ENCODE measurements around the gene SBF2.

Gene SBF2

DNA sequence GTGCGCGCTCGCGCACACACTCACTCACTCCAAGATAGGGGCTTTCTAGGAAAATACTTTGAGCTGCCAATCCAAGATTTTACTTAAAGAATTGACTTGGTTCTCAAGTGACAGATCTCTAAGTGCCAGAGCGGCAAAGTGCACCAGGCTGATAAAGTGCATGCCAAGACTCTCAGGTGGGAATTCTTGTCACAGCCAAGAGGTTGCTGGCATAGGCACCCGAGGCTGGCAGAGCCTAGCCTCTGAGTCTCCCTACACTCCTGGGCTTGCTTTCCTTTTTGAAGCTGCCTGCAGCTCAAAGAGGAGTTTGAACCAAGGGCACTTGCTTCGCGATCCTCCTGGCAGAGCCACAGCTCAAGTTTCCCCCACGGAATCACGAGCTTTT is 8.3 kb upstream of the SBF2 start:
- no CpG with 5 or more reads among the region's 10 CpGs for WGBS, 2 donors (ENCODE audit: extremely low coverage in 2 of 2, insufficient read length in 2 of 2, insufficient replicate concordance in 1 of 2)

DNA sequence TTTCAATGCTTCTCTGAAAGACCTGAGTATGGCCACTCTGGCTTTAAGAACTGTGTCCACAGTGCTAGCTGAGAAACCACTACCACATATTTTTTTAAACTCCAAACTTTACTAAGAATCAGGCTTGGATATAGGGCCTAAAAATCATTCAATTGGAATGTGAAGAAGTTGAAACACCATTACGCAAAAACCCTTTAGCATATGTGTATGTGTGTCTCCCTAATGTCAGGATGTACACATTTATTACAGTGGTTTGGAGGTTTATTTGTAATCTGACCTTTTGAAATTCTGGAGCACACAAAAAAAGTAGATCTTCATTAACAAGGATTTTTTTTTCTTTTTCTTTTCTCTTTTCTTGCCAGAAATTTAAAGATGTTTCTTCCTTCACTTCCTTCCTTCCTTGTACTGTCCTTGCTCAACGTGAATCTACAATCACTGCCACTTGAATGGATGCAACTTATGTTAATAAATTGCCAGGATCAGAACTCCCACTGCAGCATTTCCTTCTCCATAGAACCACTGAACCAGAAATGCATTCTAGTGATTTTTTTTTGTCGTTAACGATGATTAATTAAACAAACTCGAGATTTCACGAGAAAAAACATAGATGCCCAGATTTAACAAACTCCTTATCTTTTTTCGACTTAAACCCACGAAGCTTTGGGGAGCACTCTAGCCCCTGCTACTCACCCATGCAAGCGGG is 7.8 kb upstream of the SBF2 start:
- Histone ChIP-seq H3K14ac (ENCODE audit: low read length) (no peak overlapping the region), H4K8ac (ENCODE audit: low read depth, low read length) (no peak overlapping the region), H2AFZ (ENCODE audit: low read length) (peak overlapping the region; percentile 97), H3K4me1 (ENCODE audit: control insufficient read depth in 2 of 2, insufficient read depth in 1 of 2, low read depth in 1 of 2, low read length in 2 of 2) (peaks cover 4 to 14% of the 10 kb centered on the region in 2 donors), H3K9me3 (replicated peaks in 1 of 2; ENCODE audit: control insufficient read depth in 2 of 2, insufficient read depth in 1 of 2, low read depth in 1 of 2, low read length in 2 of 2) (peaks cover 0 to under 1% of the 10 kb centered on the region in 2 donors), H3K23ac (ENCODE audit: low read depth, low read length, poor library complexity) (no peak overlapping the region), H3K27ac (replicated peaks; ENCODE audit: low read length) (no peak overlapping the region), H2BK120ac (ENCODE audit: low read depth, low read length) (no peak overlapping the region), H3K4me2 (ENCODE audit: insufficient read depth, low read length, poor library complexity, severe bottlenecking) (no peak overlapping the region), H2BK12ac (ENCODE audit: low read length) (no peak overlapping the region), H3K79me1 (ENCODE audit: low read depth, low read length) (no peaks in the 10 kb centered on the region), H3K4me3 (ENCODE audit: low read length in 2 of 2) (peak overlapping the region in 1 of 2 donors; percentile 83), H3K4ac (ENCODE audit: low read length) (no peak overlapping the region), H2BK15ac (ENCODE audit: low read length) (no peak overlapping the region), H3K18ac (ENCODE audit: low read length) (no peak overlapping the region), H2BK5ac (ENCODE audit: low read length) (no peak overlapping the region), H4K91ac (ENCODE audit: low read depth, low read length, poor library complexity) (no peak overlapping the region), H3K36me3 (replicated peaks in 1 of 2; ENCODE audit: control insufficient read depth in 2 of 2, insufficient read depth in 2 of 2, low read length in 2 of 2) (peaks cover 0 to 18% of the 10 kb centered on the region in 2 donors), H3K9ac (ENCODE audit: low read depth, low read length, poor library complexity) (no peak overlapping the region), H3K27me3 (ENCODE audit: control insufficient read depth in 3 of 3, insufficient read depth in 3 of 3, low read depth in 1 of 3, low read length in 3 of 3) (peaks cover 0 to 55% (median 22%) of the 10 kb centered on the region in 3 experiments), H2AK5ac (ENCODE audit: low read depth, low read length) (no peak overlapping the region)
- no peak for DNase-seq (ENCODE audit: low spot score)
- WGBS, 2 donors (ENCODE audit: extremely low coverage in 2 of 2, insufficient read length in 2 of 2, insufficient replicate concordance in 1 of 2), result no CpG with 5 or more reads among the region's 9 CpGs

More for the DNA sequence above, 8.3 kb upstream of the SBF2 start:
- DNase-seq (ENCODE audit: low spot score), result no peak
- Histone ChIP-seq H3K36me3 (replicated peaks in 1 of 2; ENCODE audit: control insufficient read depth in 2 of 2, insufficient read depth in 2 of 2, low read length in 2 of 2) (peaks cover 0 to 24% of the 10 kb centered on the region in 2 donors), H3K18ac (ENCODE audit: low read length) (peak overlapping the region; percentile 63), H3K4me2 (ENCODE audit: insufficient read depth, low read length, poor library complexity, severe bottlenecking) (peak overlapping the region; percentile 95), H4K91ac (ENCODE audit: low read depth, low read length, poor library complexity) (no peak overlapping the region), H3K4me3 (ENCODE audit: low read length in 2 of 2) (peak overlapping the region; percentile 75 to 83), H2AFZ (ENCODE audit: low read length) (peak overlapping the region; percentile 97), H2BK120ac (ENCODE audit: low read depth, low read length) (no peak overlapping the region), H2AK5ac (ENCODE audit: low read depth, low read length) (no peak overlapping the region), H2BK12ac (ENCODE audit: low read length) (no peak overlapping the region), H3K27ac (replicated peaks; ENCODE audit: low read length) (no peak overlapping the region), H3K79me1 (ENCODE audit: low read depth, low read length) (no peaks in the 10 kb centered on the region), H4K8ac (ENCODE audit: low read depth, low read length) (no peak overlapping the region), H3K9me3 (replicated peaks in 1 of 2; ENCODE audit: control insufficient read depth in 2 of 2, insufficient read depth in 1 of 2, low read depth in 1 of 2, low read length in 2 of 2) (no peaks in the 10 kb centered on the region), H3K23ac (ENCODE audit: low read depth, low read length, poor library complexity) (peak overlapping the region; percentile 12), H2BK5ac (ENCODE audit: low read length) (no peak overlapping the region), H2BK15ac (ENCODE audit: low read length) (no peak overlapping the region), H3K4me1 (ENCODE audit: control insufficient read depth in 2 of 2, insufficient read depth in 1 of 2, low read depth in 1 of 2, low read length in 2 of 2) (peaks cover 8 to 14% of the 10 kb centered on the region in 2 donors), H3K14ac (ENCODE audit: low read length) (no peak overlapping the region), H3K9ac (ENCODE audit: low read depth, low read length, poor library complexity) (peak overlapping the region; percentile 78), H3K4ac (ENCODE audit: low read length) (no peak overlapping the region), H3K27me3 (ENCODE audit: control insufficient read depth in 3 of 3, insufficient read depth in 3 of 3, low read depth in 1 of 3, low read length in 3 of 3) (peaks cover 0 to 60% (median 23%) of the 10 kb centered on the region in 3 experiments)

DNA sequence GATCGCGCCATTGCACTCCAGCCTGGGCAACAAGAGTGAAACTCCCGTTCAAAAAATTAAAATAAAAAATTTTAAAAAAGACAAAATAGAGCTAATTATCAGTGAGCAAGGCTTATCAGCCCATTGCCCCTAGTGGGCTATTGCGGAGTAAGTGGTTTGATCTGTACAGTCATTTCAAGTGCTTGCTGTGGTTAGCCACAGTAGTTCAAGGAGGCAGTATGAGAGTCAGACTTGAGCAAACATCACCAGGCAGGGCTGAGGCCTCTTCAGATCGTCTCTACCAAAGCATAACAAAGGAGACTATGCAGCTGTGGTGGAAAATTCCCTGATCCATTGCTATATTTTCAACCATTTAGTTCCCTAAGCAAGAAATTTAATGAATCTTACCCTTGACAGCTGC is 4.3 kb upstream of the SBF2 start:
- peaks cover 0 to 9% of the 10 kb centered on the region in 2 donors for H3K36me3 ChIP-seq (replicated peaks in 1 of 2; ENCODE audit: control insufficient read depth in 2 of 2, insufficient read depth in 2 of 2, low read length in 2 of 2)
- peaks cover 0 to 4% of the 10 kb centered on the region in 2 donors for H3K4me1 ChIP-seq (ENCODE audit: control insufficient read depth in 2 of 2, insufficient read depth in 1 of 2, low read depth in 1 of 2, low read length in 2 of 2)
- H3K23ac ChIP-seq (ENCODE audit: low read depth, low read length, poor library complexity), result no peak overlapping the region
- H3K18ac ChIP-seq (ENCODE audit: low read length), result no peak overlapping the region
- no peak overlapping the region for H3K4me2 ChIP-seq (ENCODE audit: insufficient read depth, low read length, poor library complexity, severe bottlenecking)
- peaks cover 0 to 5% of the 10 kb centered on the region in 2 donors for H3K9me3 ChIP-seq (replicated peaks in 1 of 2; ENCODE audit: control insufficient read depth in 2 of 2, insufficient read depth in 1 of 2, low read depth in 1 of 2, low read length in 2 of 2)
- H2BK120ac ChIP-seq (ENCODE audit: low read depth, low read length), result no peak overlapping the region
- H2BK15ac ChIP-seq (ENCODE audit: low read length), result no peak overlapping the region
- H2BK12ac ChIP-seq (ENCODE audit: low read length), result no peak overlapping the region
- no peak overlapping the region for H3K4me3 ChIP-seq (ENCODE audit: low read length in 2 of 2)
- H3K79me1 ChIP-seq (ENCODE audit: low read depth, low read length), result no peaks in the 10 kb centered on the region
- no peak overlapping the region for H4K8ac ChIP-seq (ENCODE audit: low read depth, low read length)
- peaks cover 0 to 27% (median 8%) of the 10 kb centered on the region in 3 experiments for H3K27me3 ChIP-seq (ENCODE audit: control insufficient read depth in 3 of 3, insufficient read depth in 3 of 3, low read depth in 1 of 3, low read length in 3 of 3)
- H3K4ac ChIP-seq (ENCODE audit: low read length), result no peak overlapping the region
- no peak overlapping the region for H2AK5ac ChIP-seq (ENCODE audit: low read depth, low read length)
- WGBS, 2 donors (ENCODE audit: extremely low coverage in 2 of 2, insufficient read length in 2 of 2, insufficient replicate concordance in 1 of 2), result no CpG with 5 or more reads among the region's 5 CpGs
- H2AFZ ChIP-seq (ENCODE audit: low read length), result no peak overlapping the region
- no peak overlapping the region for H3K27ac ChIP-seq (replicated peaks; ENCODE audit: low read length)
- no peak overlapping the region for H3K9ac ChIP-seq (ENCODE audit: low read depth, low read length, poor library complexity)
- no peak for DNase-seq (ENCODE audit: low spot score)
- no peak overlapping the region for H4K91ac ChIP-seq (ENCODE audit: low read depth, low read length, poor library complexity)
- H3K14ac ChIP-seq (ENCODE audit: low read length), result no peak overlapping the region
- H2BK5ac ChIP-seq (ENCODE audit: low read length), result no peak overlapping the region

DNA sequence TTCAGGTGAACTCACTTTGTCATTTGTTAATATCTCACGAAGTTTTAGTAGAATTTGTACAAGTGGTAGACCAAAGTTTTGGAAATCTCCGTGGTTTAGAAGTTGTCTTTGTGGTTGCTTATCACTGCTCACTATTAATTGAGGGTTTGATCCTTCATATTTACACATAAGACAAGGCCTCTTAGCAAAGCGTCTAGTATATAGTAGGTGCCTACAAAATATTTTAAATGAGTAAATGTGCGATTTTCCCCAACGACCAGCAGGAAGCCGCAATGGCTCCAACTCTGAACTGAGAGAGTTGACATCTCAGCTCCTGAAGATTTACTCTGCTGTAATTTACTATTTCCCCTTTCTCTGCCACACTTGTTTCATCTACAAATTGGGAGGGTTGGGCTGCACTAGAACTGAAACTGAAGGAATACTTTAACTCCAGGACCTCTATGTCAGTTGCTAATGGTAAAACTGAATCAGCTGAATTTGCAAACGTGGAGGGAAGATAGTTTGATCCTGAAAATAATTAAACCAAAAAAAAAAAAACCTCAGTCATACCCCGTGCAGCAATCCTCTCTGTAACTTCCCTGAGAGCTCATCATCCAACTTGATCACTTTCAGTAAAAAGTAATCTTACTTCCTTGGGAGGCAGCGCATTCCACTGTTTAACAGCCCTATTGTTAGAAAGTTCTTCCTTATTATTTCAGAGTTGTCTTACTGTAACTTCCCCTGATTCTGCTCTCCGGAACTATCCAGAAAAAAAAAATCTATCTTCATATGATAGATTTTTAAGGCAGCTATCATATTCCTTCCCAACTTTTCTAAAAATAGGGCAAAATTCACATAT is 1.3 kb upstream of the SBF2 start:
- peaks cover 0 to 3% (median 0%) of the 10 kb centered on the region in 3 experiments for H3K27me3 ChIP-seq (ENCODE audit: control insufficient read depth in 3 of 3, insufficient read depth in 3 of 3, low read depth in 1 of 3, low read length in 3 of 3)
- peaks cover 0 to 1% of the 10 kb centered on the region in 2 donors for H3K4me1 ChIP-seq (ENCODE audit: control insufficient read depth in 2 of 2, insufficient read depth in 1 of 2, low read depth in 1 of 2, low read length in 2 of 2)
- H3K9me3 ChIP-seq (replicated peaks in 1 of 2; ENCODE audit: control insufficient read depth in 2 of 2, insufficient read depth in 1 of 2, low read depth in 1 of 2, low read length in 2 of 2), result peaks cover 0 to 5% of the 10 kb centered on the region in 2 donors
- H2BK5ac ChIP-seq (ENCODE audit: low read length), result no peak overlapping the region
- no peak overlapping the region for H3K18ac ChIP-seq (ENCODE audit: low read length)
- H2AFZ ChIP-seq (ENCODE audit: low read length), result peak overlapping the region; percentile 95
- H3K4ac ChIP-seq (ENCODE audit: low read length), result no peak overlapping the region
- no peak overlapping the region for H4K8ac ChIP-seq (ENCODE audit: low read depth, low read length)
- H2BK12ac ChIP-seq (ENCODE audit: low read length), result no peak overlapping the region
- peak overlapping the region in 1 of 2 donors; percentile 56 for H3K4me3 ChIP-seq (ENCODE audit: low read length in 2 of 2)
- no CpG with 5 or more reads among the region's 10 CpGs for WGBS, 2 donors (ENCODE audit: extremely low coverage in 2 of 2, insufficient read length in 2 of 2, insufficient replicate concordance in 1 of 2)
- H2BK120ac ChIP-seq (ENCODE audit: low read depth, low read length), result no peak overlapping the region
- DNase-seq (ENCODE audit: low spot score), result no peak
- H3K36me3 ChIP-seq (replicated peaks in 1 of 2; ENCODE audit: control insufficient read depth in 2 of 2, insufficient read depth in 2 of 2, low read length in 2 of 2), result peaks cover 0 to 20% of the 10 kb centered on the region in 2 donors
- no peak overlapping the region for H2AK5ac ChIP-seq (ENCODE audit: low read depth, low read length)
- no peak overlapping the region for H3K23ac ChIP-seq (ENCODE audit: low read depth, low read length, poor library complexity)
- no peak overlapping the region for H3K14ac ChIP-seq (ENCODE audit: low read length)
- H4K91ac ChIP-seq (ENCODE audit: low read depth, low read length, poor library complexity), result no peak overlapping the region
- H3K27ac ChIP-seq (replicated peaks; ENCODE audit: low read length), result no peak overlapping the region
- H2BK15ac ChIP-seq (ENCODE audit: low read length), result no peak overlapping the region
- no peak overlapping the region for H3K9ac ChIP-seq (ENCODE audit: low read depth, low read length, poor library complexity)
- H3K4me2 ChIP-seq (ENCODE audit: insufficient read depth, low read length, poor library complexity, severe bottlenecking), result peak overlapping the region; percentile 89
- H3K79me1 ChIP-seq (ENCODE audit: low read depth, low read length), result no peaks in the 10 kb centered on the region
